Gastroesophageal sphincter (tissue), 2 donors: ENCODE data around the gene TGFB1.

Experiments used
- EP300 ChIP-seq: sonication (generic); formaldehyde crosslinking; IDR thresholded peaks from one replicate; pipeline ENCODE4 v1.6.1; 2017; ENCODE audit warnings: antibody characterized with exemption, mild to moderate bottlenecking
- POLR2A ChIP-seq, 2 donors: fragments of 450-650 bp; IDR thresholded peaks; one replicate each; pipeline ENCODE4 v1.6.1; 2017; ENCODE audit warnings: antibody characterized with exemption in 2 of 2, mild to moderate bottlenecking in 2 of 2, moderate library complexity in 1 of 2

GRCh38 chr19:41354343-41354953 lies 726 bp upstream of the TGFB1 start:
- no peak for TF ChIP-seq POLR2A (IDR thresholded peaks at IDR 0.05)
- TF ChIP-seq EP300, result no peak
